GM21360 (cell line): Measurements from ENCODE around the gene PWWP2B.
"Not testable (repeated sequence)": the region's sequence is repeated elsewhere in the genome, so short reads cannot be mapped to it uniquely, and the experiment has no call there.

Experiments
- ATAC-seq: cut with Tn5 transposase; IDR thresholded peaks from one replicate; pipeline ENCODE4 v1.9.1; 2021; ENCODE audit warnings: mild to moderate bottlenecking, moderate library complexity; ENCODE audit not compliant: unreplicated experiment

Gene PWWP2B

DNA sequence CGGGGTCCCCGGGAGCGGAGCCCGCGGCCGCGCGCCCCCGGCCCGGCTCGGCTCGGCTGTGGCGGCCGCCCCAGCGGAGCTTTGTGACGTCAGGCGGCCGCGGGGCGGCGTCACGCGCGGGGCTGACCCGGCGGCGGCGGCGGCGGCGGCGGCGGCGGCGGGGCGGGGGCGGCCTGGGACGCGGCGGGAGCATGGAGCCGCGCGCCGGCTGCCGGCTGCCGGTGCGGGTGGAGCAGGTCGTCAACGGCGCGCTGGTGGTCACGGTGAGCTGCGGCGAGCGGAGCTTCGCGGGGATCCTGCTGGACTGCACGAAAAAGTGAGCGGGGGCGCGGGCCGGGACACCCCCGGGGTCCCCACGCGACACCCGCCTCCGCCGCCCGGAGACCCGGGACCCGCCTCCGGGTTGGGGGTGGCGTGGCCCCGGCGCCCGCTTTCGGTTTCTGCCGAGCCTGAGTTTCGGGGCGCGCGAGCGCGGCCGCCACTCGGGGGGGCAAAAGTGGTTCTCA, at the start of gene PWWP2B:
PWWP2B (plus strand) TSS at position 165 of the 506 bp plus-strand sequence; CDS start at position 192, 27 bp downstream.
- peak; percentile 28 for ATAC-seq

DNA sequence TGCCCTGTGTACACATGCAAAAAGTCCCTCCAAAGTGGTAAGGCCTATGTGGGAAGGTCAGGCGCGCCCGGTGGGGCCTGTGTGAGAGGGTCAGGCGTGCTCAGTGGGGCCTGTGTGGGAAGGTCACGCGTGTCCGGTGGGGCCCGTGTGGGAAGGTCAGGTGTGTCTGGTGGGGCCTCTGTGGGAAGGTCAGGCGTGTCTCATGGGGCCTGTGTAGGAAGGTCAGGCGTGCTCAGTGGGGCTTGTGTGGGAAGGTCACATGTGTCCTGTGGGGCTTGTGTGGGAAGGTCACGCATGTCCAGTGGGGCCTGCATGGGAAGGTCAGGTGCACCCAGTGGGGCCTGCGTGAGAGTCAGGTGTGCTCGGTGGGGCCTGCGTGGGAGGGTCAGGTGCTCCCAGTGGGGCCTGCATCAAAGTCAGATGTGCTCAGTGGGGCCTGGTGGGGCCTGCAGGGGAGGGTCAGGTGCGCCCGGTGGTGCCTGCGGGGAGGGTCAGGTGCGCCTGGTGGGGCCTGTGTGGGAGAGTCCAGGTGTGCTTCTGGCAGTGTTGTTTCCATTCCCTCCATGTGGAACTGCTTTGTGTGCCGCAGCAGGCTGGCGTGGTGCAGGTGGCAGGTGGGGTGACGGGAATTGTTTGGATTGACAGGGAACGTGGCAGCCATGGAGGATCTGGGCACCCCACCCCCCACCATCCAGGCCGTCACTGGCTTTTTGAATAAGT, 49.6 kb upstream of the PWWP2B start:
- ATAC-seq, result no peak

GRCh38 chr10:132347931-132348267, 49.1 kb upstream of the PWWP2B start:
- ATAC-seq, result no peak

DNA sequence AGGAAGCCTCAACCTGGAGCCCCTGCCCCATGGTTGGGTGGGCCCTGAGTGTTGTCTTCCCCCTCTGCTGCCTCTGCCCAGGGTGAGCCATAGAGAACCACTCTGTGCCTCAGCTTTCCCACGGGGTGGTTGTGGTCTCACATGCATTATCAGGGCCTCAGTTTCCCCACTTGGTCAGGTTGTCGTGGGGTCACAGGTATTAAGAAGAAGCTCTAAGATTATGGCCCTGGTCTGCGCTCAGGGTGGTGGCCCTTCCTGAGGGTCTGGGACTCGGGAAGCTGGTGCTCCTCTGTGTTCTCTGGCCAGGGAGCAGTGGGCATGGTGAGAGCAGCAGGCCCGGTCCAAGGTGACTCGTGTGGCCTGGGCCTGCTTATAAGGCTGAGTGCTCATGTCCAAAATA, 47.2 kb upstream of the PWWP2B start:
- ATAC-seq, result no peak

GRCh38 chr10:132350391-132350790, 46.6 kb upstream of the PWWP2B start:
- ATAC-seq, result no peak

DNA sequence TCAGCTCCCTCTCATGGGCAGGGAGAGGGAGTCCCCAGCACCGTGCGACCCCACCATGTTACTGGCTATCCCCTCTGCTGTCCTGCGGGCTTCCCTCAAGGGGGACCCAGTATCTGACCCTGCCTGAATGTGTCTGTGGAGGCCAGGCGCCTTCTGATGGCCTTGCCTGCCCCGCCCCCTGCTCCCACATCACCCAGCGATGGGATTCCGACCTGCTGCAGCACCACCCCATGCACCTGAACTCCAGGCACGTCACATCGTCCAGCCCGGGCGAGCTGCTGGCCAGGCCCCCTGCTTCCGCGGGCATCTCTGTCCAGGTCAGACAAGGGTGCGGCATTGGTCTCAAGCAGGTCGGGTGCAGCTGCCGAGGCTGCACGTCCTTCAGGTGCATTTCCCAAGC, 46.1 kb upstream of the PWWP2B start:
- ATAC-seq, result no peak

DNA sequence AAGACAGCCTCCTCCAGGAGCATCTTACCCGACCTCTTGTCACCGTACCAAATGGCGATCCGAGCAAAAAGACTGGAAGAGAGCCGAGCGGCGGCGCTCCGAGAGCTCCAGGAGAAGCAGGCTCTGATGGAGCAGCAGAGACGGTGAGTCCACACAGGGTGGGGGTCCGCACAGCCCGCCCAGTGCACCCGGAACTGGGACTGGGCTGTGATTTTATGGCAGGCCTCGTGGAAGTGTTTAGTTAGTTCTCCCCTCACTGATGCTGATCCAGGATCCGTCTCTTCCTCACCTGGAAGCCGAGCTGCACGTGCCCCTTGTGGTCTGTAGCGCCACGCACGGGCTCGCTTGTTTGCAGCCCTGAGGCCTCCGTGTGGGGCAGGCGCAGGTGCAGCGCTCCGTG, 45.4 kb upstream of the PWWP2B start:
- no peak for ATAC-seq

GRCh38 chr10:132352462-132353308, 44.3 kb upstream of the PWWP2B start:
- ATAC-seq, result not testable (repeated sequence)

GRCh38 chr10:132353456-132354355, 43.3 kb upstream of the PWWP2B start:
- no peak for ATAC-seq

- no peak for ATAC-seq
Measured at GRCh38 chr10:132354356-132355094, 42.5 kb upstream of the PWWP2B start.

- no peak for ATAC-seq
Measured at GRCh38 chr10:132355297-132355696, 41.7 kb upstream of the PWWP2B start.

DNA sequence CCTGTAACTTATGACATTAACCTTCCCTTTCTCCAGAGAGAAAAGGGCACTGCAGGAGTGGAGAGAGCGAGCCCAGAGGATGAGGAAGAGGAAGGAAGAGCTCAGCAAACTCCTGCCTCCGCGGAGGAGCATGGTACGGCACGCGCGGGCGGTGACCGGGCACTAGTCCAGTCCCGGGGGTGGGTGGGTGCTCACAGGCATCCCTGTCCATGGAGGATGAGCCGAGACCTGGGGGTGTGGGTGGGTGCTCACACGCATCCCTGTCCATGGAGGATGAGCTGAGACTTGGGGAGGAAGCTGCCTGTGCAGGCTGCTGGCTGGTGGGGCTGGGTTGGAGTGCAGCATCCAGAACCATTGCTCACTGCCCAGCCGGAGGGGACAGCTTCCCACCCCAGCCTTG, 41.2 kb upstream of the PWWP2B start:
- no peak for ATAC-seq

DNA sequence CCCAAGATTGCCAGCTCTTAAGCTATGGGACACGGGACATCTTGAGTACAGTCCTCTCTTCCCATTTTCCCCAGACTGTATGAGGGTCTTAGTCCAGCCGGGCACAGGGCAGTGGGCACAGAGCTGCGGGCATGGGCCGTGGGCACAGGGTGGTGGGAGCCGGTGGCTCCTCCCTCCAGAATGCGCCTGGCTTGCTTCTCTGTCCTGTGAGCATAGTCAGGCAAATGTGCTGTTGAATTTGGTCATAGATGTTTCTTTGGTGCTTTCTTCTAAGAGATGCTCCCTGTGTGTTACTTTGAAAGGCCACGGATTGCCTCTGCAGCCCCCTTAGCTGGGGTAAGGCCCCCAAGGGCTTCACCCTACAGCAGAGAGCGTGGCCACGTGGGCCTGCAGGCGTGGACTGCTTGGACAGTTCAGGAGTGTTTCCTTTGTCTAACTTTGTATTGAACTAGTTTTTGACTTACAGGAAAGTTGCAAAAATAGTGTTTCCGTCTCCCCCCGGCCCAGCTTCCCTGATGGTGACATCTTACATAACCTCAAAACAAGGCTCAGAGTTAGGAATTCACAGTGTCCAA, 40.3 kb upstream of the PWWP2B start:
- ATAC-seq, result no peak

- no peak for ATAC-seq
Measured at GRCh38 chr10:132357286-132358058, 39.5 kb upstream of the PWWP2B start.

DNA sequence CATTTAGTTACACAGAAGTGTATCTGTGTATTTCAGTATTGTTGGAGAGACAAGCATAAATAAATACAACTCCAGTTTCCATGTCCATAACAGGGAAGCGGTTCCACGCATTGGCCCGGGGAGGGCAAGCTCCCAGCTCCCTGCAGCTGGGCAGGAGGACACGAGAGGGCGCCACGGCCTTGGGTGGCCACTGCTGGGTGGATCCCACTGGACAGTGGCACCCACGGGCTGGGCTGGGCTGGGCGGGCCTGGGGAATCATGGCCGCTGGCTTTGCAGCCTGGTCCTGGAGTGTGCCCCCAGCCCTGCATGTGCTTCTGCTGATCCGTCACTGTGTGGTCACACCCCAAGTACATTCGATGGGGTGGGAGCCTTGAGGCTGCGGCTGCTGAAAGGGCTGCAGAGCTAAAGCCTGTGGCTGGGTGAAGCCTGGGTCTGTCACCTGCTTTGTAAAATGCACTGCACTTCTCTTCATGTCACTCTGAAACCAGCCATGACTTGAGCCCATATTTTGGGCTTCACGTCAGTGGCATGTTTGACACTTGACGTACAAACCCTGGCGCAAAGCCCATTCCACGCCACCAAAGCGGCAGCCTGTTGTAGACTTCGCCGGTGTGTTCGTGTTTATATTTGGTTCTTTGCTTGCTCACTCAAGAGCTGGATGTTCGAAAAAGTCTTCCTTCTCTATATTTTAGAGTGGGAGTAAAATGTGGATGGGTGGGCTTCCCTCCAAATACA, 37.5 kb upstream of the PWWP2B start:
- no peak for ATAC-seq

DNA sequence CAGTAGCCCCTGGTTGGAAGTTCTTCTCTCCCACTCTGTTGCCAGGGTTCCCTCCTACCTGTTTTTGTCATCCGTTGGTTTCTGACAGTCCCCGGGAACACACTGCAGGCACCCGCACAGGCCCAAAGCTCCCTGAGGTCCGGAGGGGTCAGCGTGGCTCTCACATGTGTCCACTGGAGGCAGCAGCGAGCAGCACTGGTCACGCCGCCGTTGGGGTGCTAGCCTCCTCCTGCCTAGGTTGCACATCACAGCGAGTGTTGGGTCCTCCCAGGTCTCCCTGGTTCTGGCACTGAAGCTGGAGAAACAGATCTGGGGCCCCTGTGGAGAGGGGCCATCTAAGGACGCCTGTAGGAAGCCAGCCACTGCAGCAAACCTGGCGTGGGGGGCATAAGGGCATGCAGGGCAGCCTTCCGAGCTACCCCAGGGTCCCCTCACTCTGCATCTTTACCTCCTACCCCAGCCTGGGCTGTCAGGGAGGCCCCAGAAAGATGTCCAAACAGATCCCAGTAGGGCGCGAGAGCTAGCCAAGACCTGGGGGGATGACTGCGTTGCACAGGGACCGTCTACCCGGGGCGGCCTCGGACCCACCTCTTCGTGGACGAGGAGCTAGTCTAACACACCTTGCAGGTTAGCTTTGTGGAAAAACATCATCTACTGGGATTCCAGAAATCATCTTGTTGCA, 36.1 kb upstream of the PWWP2B start:
- no peak for ATAC-seq

- no peak for ATAC-seq
Measured at GRCh38 chr10:132361581-132362101, 35.4 kb upstream of the PWWP2B start.

DNA sequence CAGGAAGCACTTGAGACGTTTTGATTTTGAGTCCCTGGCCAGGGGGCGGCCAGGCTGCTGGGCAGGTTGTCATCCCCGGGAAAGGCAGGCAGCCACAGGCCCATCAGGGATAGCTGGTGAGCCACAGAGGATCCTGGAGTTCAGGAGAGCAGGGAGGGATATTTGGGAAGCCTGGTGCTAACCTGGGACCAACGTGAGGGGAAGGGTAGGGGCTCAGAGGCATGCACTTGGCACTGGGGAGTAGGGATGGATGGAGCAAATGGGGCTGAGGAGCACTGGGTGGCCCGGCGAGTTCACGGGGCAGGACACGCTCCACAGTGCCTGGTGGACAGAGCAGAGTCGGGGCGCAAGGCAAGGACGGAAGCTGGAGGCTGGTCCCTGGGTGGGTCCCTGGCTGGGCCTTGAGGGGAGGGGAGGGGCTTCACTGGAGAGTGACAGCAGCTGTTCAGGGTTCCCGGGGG, 34.8 kb upstream of the PWWP2B start:
- ATAC-seq, result no peak
